HG03280 (cell line): ENCODE results near the gene HEPHL1.
"Not testable (repeated sequence)": the region's sequence is repeated elsewhere in the genome, so short reads cannot be mapped to it uniquely, and the experiment has no call there.

Source experiments
- ATAC-seq: cut with Tn5 transposase; IDR thresholded peaks from one replicate; pipeline ENCODE4 v1.9.1; 2021; ENCODE audit warnings: mild to moderate bottlenecking, moderate library complexity; ENCODE audit not compliant: unreplicated experiment

Gene HEPHL1

GRCh38 chr11:94077552-94078293, 56.6 kb downstream of the HEPHL1 start:
- no peak for ATAC-seq

- ATAC-seq: no peak
Measured at GRCh38 chr11:94084164-94084563, 63.0 kb downstream of the HEPHL1 start.

DNA sequence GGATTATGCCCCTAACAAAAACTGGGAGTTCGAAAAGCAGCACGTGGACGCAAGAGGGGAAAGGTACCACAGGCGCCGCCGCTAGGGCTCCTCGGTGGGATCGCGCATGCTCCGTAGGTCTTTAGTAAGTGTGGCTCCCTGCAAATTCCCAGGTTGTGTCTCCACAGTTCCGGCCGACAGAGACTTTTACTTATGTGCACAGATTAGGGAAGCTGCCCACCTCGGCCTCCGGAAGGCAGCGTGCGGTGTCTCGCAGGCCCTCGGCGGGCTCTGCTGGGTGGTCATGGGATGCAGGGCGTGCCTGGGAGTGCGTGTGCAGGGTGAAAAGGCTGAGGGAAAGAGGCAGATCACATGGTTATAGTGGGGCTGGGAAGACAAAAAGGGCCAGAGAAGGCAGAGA, 67.8 kb downstream of the HEPHL1 start:
- no peak for ATAC-seq

DNA sequence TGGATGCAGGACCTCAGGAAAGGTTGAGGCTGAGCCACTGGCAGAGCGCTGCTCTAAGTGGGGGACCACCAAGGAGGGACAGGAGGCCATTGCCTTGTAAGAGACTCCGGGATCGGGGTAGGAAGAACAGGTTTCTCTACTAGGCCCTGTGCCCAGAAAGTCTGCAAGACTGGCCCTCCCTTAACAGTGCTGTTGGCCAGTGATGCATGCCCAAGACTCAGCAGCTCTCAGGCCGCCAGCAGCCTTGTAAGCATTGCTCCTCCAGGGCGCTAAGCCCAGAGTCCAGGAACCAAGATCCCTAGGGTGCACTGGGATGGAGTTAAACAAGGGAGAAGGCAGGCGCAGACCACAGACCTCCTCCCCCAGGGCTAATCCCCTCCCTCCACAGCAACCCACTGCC, 68.2 kb downstream of the HEPHL1 start:
- ATAC-seq: no peak

DNA sequence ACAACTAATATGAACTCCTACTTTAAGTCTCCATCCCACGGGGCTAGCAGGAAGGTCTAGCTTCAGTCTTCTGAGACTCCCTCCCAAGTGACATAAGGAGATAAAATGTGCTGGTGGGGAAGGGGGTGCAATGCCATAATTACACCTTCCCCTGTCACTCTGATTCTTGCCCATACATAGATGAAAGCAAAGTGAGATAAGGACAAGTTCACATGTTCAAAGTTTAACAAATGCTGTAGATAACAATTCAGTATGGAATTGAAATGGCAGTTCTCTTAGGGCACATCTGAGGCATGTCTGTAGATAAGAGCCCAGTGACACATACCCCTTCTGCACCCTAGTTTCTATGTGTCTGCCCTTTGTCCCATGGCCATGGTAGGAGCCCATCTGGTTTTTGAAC, 69.2 kb downstream of the HEPHL1 start:
- no peak for ATAC-seq

- ATAC-seq: no peak
Measured at GRCh38 chr11:94091091-94091490, 69.9 kb downstream of the HEPHL1 start.

DNA sequence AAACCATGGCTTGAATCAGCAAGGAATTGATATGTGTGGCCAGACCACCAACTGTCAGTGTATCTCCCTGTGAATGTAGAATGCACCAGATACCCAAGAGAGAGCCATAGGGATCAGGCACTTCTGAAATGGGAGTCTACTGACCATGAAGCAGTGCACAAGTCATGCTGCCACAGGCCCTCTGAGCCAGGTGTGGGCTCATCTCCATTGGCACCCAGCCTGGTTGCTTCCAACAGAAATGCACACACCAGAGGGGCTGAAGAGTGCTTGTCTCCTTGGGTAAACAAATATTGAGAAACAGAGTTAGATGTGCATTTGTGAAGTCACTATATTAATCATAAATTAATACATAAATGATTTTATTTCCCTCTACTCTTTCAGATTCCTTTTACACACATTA, 79.1 kb downstream of the HEPHL1 start:
- ATAC-seq: no peak

DNA sequence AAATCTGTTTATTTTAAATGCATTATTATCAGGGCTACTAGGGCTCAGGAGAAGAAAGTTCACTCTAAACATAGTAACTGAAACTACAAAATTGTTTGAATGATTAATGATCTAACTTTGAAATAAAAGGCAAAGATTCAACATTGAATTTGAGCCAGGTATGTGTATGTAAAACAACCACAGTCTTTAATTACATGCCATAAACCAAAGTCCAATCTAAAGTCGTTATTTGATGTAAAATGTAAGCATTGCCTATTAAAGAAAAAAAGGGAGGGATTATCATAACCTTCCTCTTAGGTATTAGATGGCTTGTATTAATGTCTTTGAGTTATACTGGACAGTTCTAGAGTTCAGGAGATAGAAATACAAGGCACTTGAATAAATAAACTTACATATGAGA, 82.3 kb downstream of the HEPHL1 start:
- ATAC-seq: no peak

- no peak for ATAC-seq
Measured at GRCh38 chr11:94104734-94105133, 83.6 kb downstream of the HEPHL1 start.

- no peak for ATAC-seq
Measured at GRCh38 chr11:94106716-94107115, 85.6 kb downstream of the HEPHL1 start.

DNA sequence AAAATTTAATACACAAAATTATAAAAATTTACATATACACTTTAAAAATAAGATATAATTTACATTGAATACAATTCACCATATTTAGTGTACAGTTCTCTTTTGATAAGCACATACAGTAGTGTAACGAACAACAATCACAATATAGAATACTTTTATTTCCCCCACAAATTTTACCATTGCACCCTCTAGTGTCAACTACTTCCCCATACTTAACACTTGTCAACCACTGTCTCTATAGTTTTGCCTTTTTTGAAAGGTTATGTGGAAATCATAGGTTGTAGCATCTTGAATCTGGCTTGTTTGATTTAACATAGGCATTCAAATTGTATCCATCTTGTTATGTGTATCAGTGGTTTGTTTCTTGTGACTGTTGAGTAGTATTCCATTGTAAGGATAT, 86.2 kb downstream of the HEPHL1 start:
- no peak for ATAC-seq

- ATAC-seq: no peak
Measured at GRCh38 chr11:94111241-94111640, 90.1 kb downstream of the HEPHL1 start.

- ATAC-seq: no peak
Measured at GRCh38 chr11:94111660-94112059, 90.5 kb downstream of the HEPHL1 start.

GRCh38 chr11:94112206-94112953, 91.2 kb downstream of the HEPHL1 start:
- ATAC-seq: no peak

DNA sequence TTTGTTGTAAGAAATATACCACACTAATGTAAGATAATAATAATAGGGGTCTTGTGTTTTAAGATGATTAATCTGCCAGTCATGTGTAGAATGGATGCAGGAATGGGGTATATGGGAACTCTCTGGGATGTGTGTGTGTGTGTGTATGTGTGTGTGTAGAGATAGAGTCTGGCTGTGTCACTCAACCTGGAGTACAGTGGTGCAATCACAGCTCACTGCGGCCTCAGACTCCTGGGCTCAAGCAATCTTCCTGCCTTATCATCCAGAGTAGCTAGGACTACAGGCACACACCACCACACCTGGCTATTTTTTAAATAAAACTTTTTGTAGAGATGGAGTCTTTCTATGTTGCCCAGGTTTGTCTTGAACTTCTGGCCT, 96.0 kb downstream of the HEPHL1 start:
- no peak for ATAC-seq

GRCh38 chr11:94117871-94118270, 96.7 kb downstream of the HEPHL1 start:
- ATAC-seq: no peak

GRCh38 chr11:94119676-94120075, 98.5 kb downstream of the HEPHL1 start:
- not testable (repeated sequence) for ATAC-seq

- ATAC-seq: not testable (repeated sequence)
Measured at GRCh38 chr11:94120516-94120915, 99.4 kb downstream of the HEPHL1 start.

- ATAC-seq: no peak
Measured at GRCh38 chr11:94120946-94121345, 99.8 kb downstream of the HEPHL1 start.

GRCh38 chr11:94125407-94126115, 104.4 kb downstream of the HEPHL1 start:
- ATAC-seq: no peak

DNA sequence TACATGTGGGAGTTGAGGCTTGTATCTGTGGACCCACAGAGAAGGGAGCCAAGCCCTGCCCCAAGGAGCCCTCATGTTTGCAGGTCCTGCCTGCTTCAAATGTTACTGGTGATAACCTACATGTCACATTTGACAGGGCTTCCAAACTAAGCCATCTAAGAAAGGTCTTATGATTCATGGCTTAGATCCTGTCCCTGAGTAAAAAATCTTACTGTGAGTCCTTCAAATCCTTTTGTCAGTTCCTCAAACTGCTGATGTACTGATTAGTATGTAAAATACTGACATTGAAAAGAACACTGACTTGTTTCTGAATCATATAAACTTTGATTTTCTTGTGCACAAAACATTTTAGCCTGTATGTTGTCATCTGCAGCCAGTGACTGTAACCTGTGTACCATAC, 106.5 kb downstream of the HEPHL1 start:
- no peak for ATAC-seq

DNA sequence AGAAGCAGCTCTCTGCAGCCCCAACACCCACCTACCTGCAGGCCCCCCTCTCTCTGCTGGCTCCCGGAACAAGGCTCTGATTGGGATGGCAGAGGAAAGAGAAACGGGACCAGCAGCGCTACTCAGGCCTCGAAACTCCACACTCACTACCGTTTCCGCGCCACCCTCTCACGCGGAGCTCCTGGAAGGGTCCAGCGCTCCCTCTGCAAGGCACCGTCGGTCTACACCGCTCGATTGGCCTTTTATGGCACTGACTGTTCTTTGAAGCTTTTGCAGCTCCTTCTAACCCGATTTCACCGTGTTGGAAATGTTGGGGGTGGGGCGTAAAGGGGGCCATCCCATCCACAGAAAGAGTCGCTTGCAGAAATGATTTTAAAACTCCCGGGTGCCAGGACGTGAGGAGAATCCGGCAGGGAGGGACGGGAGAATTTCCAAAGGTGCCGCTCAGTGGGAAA, 107.2 kb downstream of the HEPHL1 start:
- peak; percentile 13 for ATAC-seq
